ENCODE measurements around the gene NADK2. TPM values are rescaled to one million over a fixed set of nuclear protein-coding genes. Genes with fewer than 3 reads are reported as not detected.
A peak's percentile ranks its signal among the peaks of the same experiment; 100 is the strongest.

NADK2 gene
- total RNA-seq, 1 donor from 2014 or later = 28.8 TPM

GRCh38 chr5:36164461-36164860, 77.3 kb downstream of the NADK2 start:
- no peak for DNase-seq (ENCODE audit: low read depth)

- no peak for DNase-seq (ENCODE audit: low read depth)
These were observed 78.8 kb downstream of the NADK2 start for GRCh38 chr5:36162810-36163486.

GRCh38 chr5:36161361-36161760, 80.4 kb downstream of the NADK2 start:
- DNase-seq (ENCODE audit: low read depth) = peak; percentile 54

GRCh38 chr5:36160617-36161016, 81.1 kb downstream of the NADK2 start:
- DNase-seq (ENCODE audit: low read depth) = peak; percentile 71

- peak; percentile 83 for DNase-seq (ENCODE audit: low read depth)
These were observed 83.6 kb downstream of the NADK2 start for GRCh38 chr5:36158144-36158543.

GRCh38 chr5:36156619-36157018, 85.1 kb downstream of the NADK2 start:
- peak; percentile 61 for DNase-seq (ENCODE audit: low read depth)

GRCh38 chr5:36156121-36156601, 85.6 kb downstream of the NADK2 start:
- peak; percentile 98 for DNase-seq (ENCODE audit: low read depth)

- DNase-seq (ENCODE audit: low read depth) = no peak
These were observed 86.4 kb downstream of the NADK2 start for GRCh38 chr5:36155291-36155690.

- no peak for DNase-seq (ENCODE audit: low read depth)
These were observed 88.0 kb downstream of the NADK2 start for GRCh38 chr5:36153726-36154125.

GRCh38 chr5:36153298-36153677, 88.4 kb downstream of the NADK2 start:
- DNase-seq (ENCODE audit: low read depth) = no peak

GRCh38 chr5:36152324-36153297, 89.1 kb downstream of the NADK2 start:
- DNase-seq (ENCODE audit: low read depth) = no peak

- DNase-seq (ENCODE audit: low read depth) = peak; percentile 99
These were observed 90.0 kb downstream of the NADK2 start, which contains the start of the genes LMBRD2 and SKP2 for GRCh38 chr5:36151434-36152323. LMBRD2 (minus strand) TSS chr5:36151887; CDS start chr5:36143349, 8,538 bp downstream. SKP2 (plus strand) TSS chr5:36152111; CDS start chr5:36152263, 152 bp downstream.

GRCh38 chr5:36150676-36151433, 90.9 kb downstream of the NADK2 start:
- peak; percentile 46 for DNase-seq (ENCODE audit: low read depth)

- no peak for DNase-seq (ENCODE audit: low read depth)
These were observed 94.0 kb downstream of the NADK2 start for GRCh38 chr5:36147681-36148080.

- no peak for DNase-seq (ENCODE audit: low read depth)
These were observed 95.3 kb downstream of the NADK2 start for GRCh38 chr5:36146390-36146789.

GRCh38 chr5:36145311-36145710, 96.4 kb downstream of the NADK2 start:
- DNase-seq (ENCODE audit: low read depth) = no peak
